Osteoblast (primary cell): ENCODE data around the gene KDM7A. TPM values are rescaled to one million over a fixed set of nuclear protein-coding genes. Genes with fewer than 3 reads are reported as not detected.

ENCODE experiments used
- DNase-seq: peaks from one replicate; pipeline ENCODE4 v3.0.0; 2011; ENCODE audit warnings: low spot score, mixed read lengths; ENCODE audit not compliant: insufficient read length; ENCODE audit errors: missing footprints
- H2AFZ ChIP-seq: 2 replicates; pipeline ENCODE4 v1.6.0; 2011; ENCODE audit warnings: mild to moderate bottlenecking, low read length
- H3K27ac ChIP-seq: 2 replicates; pipeline ENCODE4 v1.5.1; 2011; ENCODE audit warnings: mild to moderate bottlenecking, low read depth, low read length, moderate library complexity
- H3K27me3 ChIP-seq: 2 replicates; pipeline ENCODE4 v1.6.0; 2012; ENCODE audit warnings: mild to moderate bottlenecking, control low read depth, inconsistent platforms, low read length, moderate library complexity; ENCODE audit not compliant: insufficient read depth
- H3K36me3 ChIP-seq: 2 replicates; pipeline ENCODE4 v1.5.1; 2011; ENCODE audit warnings: mild to moderate bottlenecking, low read length, control low read depth, moderate library complexity; ENCODE audit not compliant: insufficient read depth
- H3K4me1 ChIP-seq: 2 replicates; pipeline ENCODE4 v1.5.1; 2011; ENCODE audit warnings: mild to moderate bottlenecking, low read length, control low read depth, moderate library complexity; ENCODE audit not compliant: insufficient read depth
- H3K4me2 ChIP-seq: 2 replicates; pipeline ENCODE4 v1.6.0; 2011; ENCODE audit warnings: mild to moderate bottlenecking, low read length; ENCODE audit not compliant: insufficient read depth
- H3K4me3 ChIP-seq: fragments of 200-600 bp; sonication (generic); 3 replicates; pipeline ENCODE4 v1.5.1; 2012; ENCODE audit warnings: mild to moderate bottlenecking, low read length, inconsistent platforms; ENCODE audit not compliant: insufficient read depth
- H3K79me2 ChIP-seq: 2 replicates; pipeline ENCODE4 v1.6.0; 2012; ENCODE audit warnings: mild to moderate bottlenecking, low read length, control low read depth, inconsistent platforms; ENCODE audit not compliant: insufficient read depth
- H3K9me3 ChIP-seq: 2 replicates; pipeline ENCODE4 v1.5.1; 2011; ENCODE audit warnings: low read depth, low read length, control low read depth
- H4K20me1 ChIP-seq: 2 replicates; pipeline ENCODE4 v1.6.0; 2012; ENCODE audit warnings: mild to moderate bottlenecking, low read length, control low read depth; ENCODE audit not compliant: insufficient read depth
- CTCF ChIP-seq: IDR thresholded peaks from 2 replicates; pipeline ENCODE4 v1.5.1; 2011; ENCODE audit warnings: mild to moderate bottlenecking, low read depth, low read length, moderate library complexity; ENCODE audit errors: extremely low read depth
- total RNA-seq: library from RNA; depleted of rRNA; stranded (reverse); fragments of >200 nt; gene quantifications from 2 replicates; pipeline ENCODE4 v1.2.3, GENCODE V29; 2012

Gene KDM7A
- total RNA-seq, 1 donor = 13.4 TPM

- TF ChIP-seq CTCF = no peak
- Histone ChIP-seq H3K4me1 (peaks cover 22% of the 10 kb centered on the region), H3K79me2 (peaks cover 13% of the 10 kb centered on the region), H3K27ac (no peak overlapping the region), H3K4me2 (no peak overlapping the region), H4K20me1 (no peaks in the 10 kb centered on the region), H2AFZ (no peak overlapping the region), H3K9me3 (no peaks in the 10 kb centered on the region), H3K4me3 (no peak overlapping the region), H3K36me3 (no peaks in the 10 kb centered on the region), H3K27me3 (no peaks in the 10 kb centered on the region)
- DNase-seq = no peak
These were observed 121.0 kb downstream of the KDM7A start for GRCh38 chr7:140055833-140056232.

- DNase-seq = no peak
- Histone ChIP-seq H3K4me3 (no peak overlapping the region), H4K20me1 (no peaks in the 10 kb centered on the region), H3K27ac (no peak overlapping the region), H3K4me1 (peaks cover 19% of the 10 kb centered on the region), H2AFZ (no peak overlapping the region), H3K9me3 (no peaks in the 10 kb centered on the region), H3K27me3 (no peaks in the 10 kb centered on the region), H3K79me2 (peaks cover 13% of the 10 kb centered on the region), H3K4me2 (no peak overlapping the region), H3K36me3 (no peaks in the 10 kb centered on the region)
- TF ChIP-seq CTCF = no peak
These were observed 122.0 kb downstream of the KDM7A start for GRCh38 chr7:140054751-140055150.

GRCh38 chr7:140053812-140054539 lies 122.8 kb downstream of the KDM7A start:
- peaks cover 13% of the 10 kb centered on the region for H3K79me2 ChIP-seq
- H3K4me3 ChIP-seq = no peak overlapping the region
- no peaks in the 10 kb centered on the region for H3K36me3 ChIP-seq
- H3K4me2 ChIP-seq = no peak overlapping the region
- H3K4me1 ChIP-seq = peaks cover 14% of the 10 kb centered on the region
- H3K27ac ChIP-seq = no peak overlapping the region
- H4K20me1 ChIP-seq = no peaks in the 10 kb centered on the region
- no peak overlapping the region for H2AFZ ChIP-seq
- H3K9me3 ChIP-seq = no peaks in the 10 kb centered on the region
- no peak for TF ChIP-seq CTCF
- no peaks in the 10 kb centered on the region for H3K27me3 ChIP-seq
- DNase-seq = no peak

- no peaks in the 10 kb centered on the region for H3K36me3 ChIP-seq
- DNase-seq = no peak
- no peaks in the 10 kb centered on the region for H4K20me1 ChIP-seq
- peaks cover 9% of the 10 kb centered on the region for H3K4me1 ChIP-seq
- no peak overlapping the region for H3K4me2 ChIP-seq
- no peaks in the 10 kb centered on the region for H3K9me3 ChIP-seq
- TF ChIP-seq CTCF = no peak
- no peak overlapping the region for H2AFZ ChIP-seq
- no peak overlapping the region for H3K27ac ChIP-seq
- H3K4me3 ChIP-seq = no peak overlapping the region
- no peaks in the 10 kb centered on the region for H3K27me3 ChIP-seq
- no peaks in the 10 kb centered on the region for H3K79me2 ChIP-seq
These were observed 125.0 kb downstream of the KDM7A start for GRCh38 chr7:140051820-140052219.
